Measurements from ENCODE around the gene KCTD10. TPM values are rescaled to one million over a fixed set of nuclear protein-coding genes. Genes with fewer than 3 reads are reported as not detected.
A peak's percentile ranks its signal among the peaks of the same experiment; 100 is the strongest.

Gene KCTD10
- total RNA-seq, 1 experiment from 2014 or later: 44.9 TPM

DNA sequence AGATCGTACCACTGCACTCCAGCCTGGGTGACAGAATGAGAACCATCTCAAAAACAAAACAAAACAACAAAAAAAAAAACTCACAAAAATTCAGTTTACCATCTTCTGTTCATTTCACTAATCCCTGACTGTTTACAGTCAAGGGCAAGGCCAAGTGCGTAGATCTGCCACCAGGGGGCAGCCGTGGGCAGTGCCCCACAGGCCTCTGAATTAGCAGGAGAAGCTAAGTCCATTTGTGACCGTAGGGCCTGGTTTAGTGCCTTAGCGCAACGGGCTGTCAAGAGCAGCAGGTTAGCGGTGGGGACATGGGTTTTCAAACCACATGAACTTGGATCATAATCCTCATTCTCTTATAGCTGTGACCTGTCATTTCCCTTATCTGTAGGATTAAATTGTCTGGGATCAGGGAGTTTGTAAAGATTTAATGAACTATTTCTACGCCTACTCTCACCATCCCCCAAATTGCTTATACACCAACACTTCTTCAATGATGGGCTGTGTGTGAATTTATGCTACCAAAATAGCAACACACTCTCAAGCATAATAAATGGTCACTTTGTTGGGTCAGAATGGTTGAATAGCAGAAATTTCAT lies 49.0 kb downstream of the KCTD10 start:
- peaks cover 7% of the 10 kb centered on the region for H3K4me1 Mint-ChIP-seq (ENCODE audit: insufficient read depth, unreplicated experiment)
- H3K27me3 Mint-ChIP-seq (ENCODE audit: insufficient read depth, unreplicated experiment): peaks cover 16% of the 10 kb centered on the region
- intact Hi-C loops (cut with micrococcal nuclease): loop anchor here (1.0 to 2.0 kb wide), 4 partner anchors 49 to 347 kb away; partner anchors contain the start of genes KCTD10 and UBE3B
- peak; percentile 79 for DNase-seq (ENCODE audit: unreplicated experiment)
- H3K36me3 Mint-ChIP-seq (ENCODE audit: insufficient read depth, unreplicated experiment): no peaks in the 10 kb centered on the region
- H3K4me3 Mint-ChIP-seq (ENCODE audit: unreplicated experiment): no peak overlapping the region
- POLR2A ChIA-PET: interaction anchor here (0.6 to 1.1 kb wide), 5 partner anchors 35 to 347 kb away, joined by 3 to 8 read pairs (median 4); partner anchors contain the start of genes KCTD10 and UBE3B
- H3K27ac Mint-ChIP-seq (ENCODE audit: low read depth, unreplicated experiment): no peak overlapping the region
- CTCF ChIA-PET: interaction anchor here (0.6 to 2.1 kb wide), 37 partner anchors 8 to 1683 kb away, joined by 3 to 13 read pairs (median 4); no protein-coding TSS in a partner anchor
- no TSS peak for BruUV-seq (replicated peaks)
- TF ChIP-seq, protein P1, sequence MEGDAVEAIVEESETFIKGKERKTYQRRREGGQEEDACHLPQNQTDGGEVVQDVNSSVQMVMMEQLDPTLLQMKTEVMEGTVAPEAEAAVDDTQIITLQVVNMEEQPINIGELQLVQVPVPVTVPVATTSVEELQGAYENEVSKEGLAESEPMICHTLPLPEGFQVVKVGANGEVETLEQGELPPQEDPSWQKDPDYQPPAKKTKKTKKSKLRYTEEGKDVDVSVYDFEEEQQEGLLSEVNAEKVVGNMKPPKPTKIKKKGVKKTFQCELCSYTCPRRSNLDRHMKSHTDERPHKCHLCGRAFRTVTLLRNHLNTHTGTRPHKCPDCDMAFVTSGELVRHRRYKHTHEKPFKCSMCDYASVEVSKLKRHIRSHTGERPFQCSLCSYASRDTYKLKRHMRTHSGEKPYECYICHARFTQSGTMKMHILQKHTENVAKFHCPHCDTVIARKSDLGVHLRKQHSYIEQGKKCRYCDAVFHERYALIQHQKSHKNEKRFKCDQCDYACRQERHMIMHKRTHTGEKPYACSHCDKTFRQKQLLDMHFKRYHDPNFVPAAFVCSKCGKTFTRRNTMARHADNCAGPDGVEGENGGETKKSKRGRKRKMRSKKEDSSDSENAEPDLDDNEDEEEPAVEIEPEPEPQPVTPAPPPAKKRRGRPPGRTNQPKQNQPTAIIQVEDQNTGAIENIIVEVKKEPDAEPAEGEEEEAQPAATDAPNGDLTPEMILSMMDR (IDR thresholded peaks at IDR 0.05; ENCODE audit: unreplicated experiment): peak; percentile 91
- no peaks in the 10 kb centered on the region for H3K9me3 Mint-ChIP-seq (ENCODE audit: unreplicated experiment)

DNA sequence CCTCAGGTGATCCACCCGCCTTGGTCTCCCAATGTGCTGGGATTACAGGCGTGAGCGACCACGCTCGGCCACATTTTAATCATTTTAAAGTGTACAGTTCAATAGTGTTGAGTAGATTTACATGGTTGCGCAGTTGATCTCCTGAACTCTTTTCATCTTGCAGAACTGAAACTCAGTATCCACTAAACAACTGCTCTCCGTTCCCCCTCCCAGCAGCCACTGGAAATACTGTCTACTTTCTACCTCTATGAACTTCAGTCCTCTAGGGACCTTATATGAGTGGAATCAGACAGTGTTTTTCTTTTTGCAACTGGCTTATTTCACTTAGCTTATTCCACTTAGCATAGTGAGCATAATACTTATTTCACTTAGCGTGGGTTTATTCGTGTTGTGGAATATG lies 53.7 kb downstream of the KCTD10 start:
- ChIA-PET POLR2A (no interaction called here), CTCF (interaction anchor here (1.5 to 3.8 kb wide), 2 partner anchors 7 to 10 kb away, joined by 4 to 23 read pairs; no protein-coding TSS in a partner anchor)
- TF ChIP-seq, protein P1 (IDR thresholded peaks at IDR 0.05; ENCODE audit: unreplicated experiment): no peak
- DNase-seq (ENCODE audit: unreplicated experiment): no peak
- no peak overlapping the region for H3K27ac Mint-ChIP-seq (ENCODE audit: low read depth, unreplicated experiment)
- H3K4me3 Mint-ChIP-seq (ENCODE audit: unreplicated experiment): no peak overlapping the region
- BruUV-seq (replicated peaks): no TSS peak
- peaks cover 30% of the 10 kb centered on the region for H3K27me3 Mint-ChIP-seq (ENCODE audit: insufficient read depth, unreplicated experiment)
- no peaks in the 10 kb centered on the region for H3K9me3 Mint-ChIP-seq (ENCODE audit: unreplicated experiment)
- H3K4me1 Mint-ChIP-seq (ENCODE audit: insufficient read depth, unreplicated experiment): no peaks in the 10 kb centered on the region
- intact Hi-C loops (cut with micrococcal nuclease): no loop called here
- H3K36me3 Mint-ChIP-seq (ENCODE audit: insufficient read depth, unreplicated experiment): no peaks in the 10 kb centered on the region

DNA sequence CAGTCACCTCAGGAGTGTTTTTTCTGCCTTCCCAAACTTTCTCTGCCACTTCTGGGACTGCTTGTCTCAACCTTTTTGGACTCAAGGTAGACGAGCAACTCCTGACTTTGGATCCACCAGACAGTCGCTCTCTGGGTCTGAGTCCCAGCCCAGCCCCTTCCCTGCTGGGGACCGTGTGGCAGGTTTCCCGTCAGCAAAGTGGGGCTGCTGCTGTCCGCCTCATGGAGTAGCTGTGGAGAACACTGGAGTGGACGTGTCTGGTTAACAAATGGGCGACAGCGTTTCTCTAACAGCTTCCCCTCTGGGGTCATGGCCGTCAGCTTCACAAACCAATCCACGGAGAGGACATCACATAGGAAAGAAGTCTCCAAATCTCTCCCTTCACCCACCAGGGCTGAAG lies 54.8 kb downstream of the KCTD10 start:
- Mint-ChIP-seq H3K36me3 (ENCODE audit: insufficient read depth, unreplicated experiment) (no peaks in the 10 kb centered on the region), H3K4me1 (ENCODE audit: insufficient read depth, unreplicated experiment) (no peaks in the 10 kb centered on the region), H3K27ac (ENCODE audit: low read depth, unreplicated experiment) (no peak overlapping the region), H3K9me3 (ENCODE audit: unreplicated experiment) (no peaks in the 10 kb centered on the region), H3K4me3 (ENCODE audit: unreplicated experiment) (no peak overlapping the region), H3K27me3 (ENCODE audit: insufficient read depth, unreplicated experiment) (peaks cover 30% of the 10 kb centered on the region)
- POLR2A ChIA-PET: no interaction called here
- TF ChIP-seq, protein P1 (IDR thresholded peaks at IDR 0.05; ENCODE audit: unreplicated experiment): no peak
- intact Hi-C loops (cut with micrococcal nuclease): no loop called here
- DNase-seq (ENCODE audit: unreplicated experiment): no peak
- BruUV-seq (replicated peaks): no TSS peak
- CTCF ChIA-PET: interaction anchor here (0.7 to 3.8 kb wide), 3 partner anchors 8 to 28 kb away, joined by 4 to 23 read pairs (median 5); no protein-coding TSS in a partner anchor

DNA sequence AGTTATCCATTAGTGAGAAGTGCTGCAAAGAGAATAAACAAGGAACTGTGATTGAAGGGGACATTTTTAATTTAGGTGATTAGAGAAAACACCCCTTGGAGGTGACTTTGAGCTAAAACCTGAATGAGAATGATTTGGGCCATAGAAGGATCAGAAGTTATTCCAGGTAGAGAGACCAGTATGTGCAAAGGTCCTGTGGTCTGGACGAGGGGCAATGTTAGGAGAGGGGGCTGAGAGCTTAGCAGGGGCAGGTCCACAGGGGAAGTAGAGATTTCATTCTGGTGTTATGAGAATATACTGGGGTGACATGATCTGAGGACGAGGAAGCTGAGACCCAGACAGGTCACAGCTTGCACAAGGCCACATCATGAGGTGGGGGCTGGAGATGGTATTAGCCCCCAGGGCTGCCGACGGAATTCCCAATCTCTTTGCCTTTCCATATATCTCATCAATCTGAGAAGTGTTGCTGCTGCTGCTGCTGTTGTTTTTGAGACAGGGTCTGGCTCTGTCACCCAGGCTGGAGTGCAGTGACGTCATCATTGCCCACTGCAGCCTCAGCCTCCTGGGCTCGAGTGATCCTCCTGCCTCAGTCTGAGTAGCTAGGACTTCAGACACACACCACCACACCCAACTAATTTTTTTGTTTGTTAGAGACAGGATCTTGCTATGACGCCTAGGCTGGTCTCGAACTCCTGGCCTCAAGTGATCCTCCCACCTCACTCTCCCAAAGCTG lies 55.6 kb downstream of the KCTD10 start:
- no TSS peak for BruUV-seq (replicated peaks)
- peaks cover 30% of the 10 kb centered on the region for H3K27me3 Mint-ChIP-seq (ENCODE audit: insufficient read depth, unreplicated experiment)
- no peak overlapping the region for H3K27ac Mint-ChIP-seq (ENCODE audit: low read depth, unreplicated experiment)
- no peaks in the 10 kb centered on the region for H3K9me3 Mint-ChIP-seq (ENCODE audit: unreplicated experiment)
- no peaks in the 10 kb centered on the region for H3K4me1 Mint-ChIP-seq (ENCODE audit: insufficient read depth, unreplicated experiment)
- ChIA-PET CTCF (interaction anchor here (1.2 to 3.8 kb wide), 4 partner anchors 9 to 287 kb away, joined by 3 to 23 read pairs (median 4); no protein-coding TSS in a partner anchor), POLR2A (interaction anchor here (0.7 kb wide), 1 partner anchor 7 kb away, joined by 3 read pairs; no protein-coding TSS in a partner anchor)
- TF ChIP-seq, protein P1 (IDR thresholded peaks at IDR 0.05; ENCODE audit: unreplicated experiment): no peak
- intact Hi-C loops (cut with micrococcal nuclease): no loop called here
- no peaks in the 10 kb centered on the region for H3K36me3 Mint-ChIP-seq (ENCODE audit: insufficient read depth, unreplicated experiment)
- no peak for DNase-seq (ENCODE audit: unreplicated experiment)
- no peak overlapping the region for H3K4me3 Mint-ChIP-seq (ENCODE audit: unreplicated experiment)

All from MCF 10A (cell line).